ENCODE results near the gene TATDN3. TPM values are rescaled to one million over a fixed set of nuclear protein-coding genes. Genes with fewer than 3 reads are reported as not detected.
"Not testable (repeated sequence)": the region's sequence is repeated elsewhere in the genome, so short reads cannot be mapped to it uniquely, and the experiment has no call there.

Gene TATDN3
- total RNA-seq, 1 donor from 2014 or later: 12.7 TPM

- DNase-seq (ENCODE audit: low read depth, low spot score): no peak
Observed at GRCh38 chr1:212775241-212775640, 16.5 kb upstream of the TATDN3 start.

DNA sequence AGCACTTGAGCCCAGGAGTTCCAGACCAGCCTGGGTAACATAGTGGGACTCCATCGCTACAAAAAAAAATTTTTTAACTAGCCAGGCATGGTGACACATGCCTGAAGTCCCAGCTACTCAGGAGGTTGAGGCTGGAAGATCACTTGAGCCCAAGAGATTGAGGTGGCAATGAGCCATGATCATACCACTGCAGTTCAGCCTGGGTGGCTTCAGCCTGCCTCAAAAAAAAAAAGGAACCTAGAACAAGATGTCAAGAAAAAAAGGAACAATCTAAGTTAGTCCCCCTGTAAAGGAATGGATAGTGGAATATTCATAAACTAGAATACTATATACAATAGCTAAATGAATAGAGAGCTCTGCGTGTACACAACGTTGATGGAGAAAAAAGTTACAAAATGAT is 14.5 kb upstream of the TATDN3 start:
- no peak for DNase-seq (ENCODE audit: low read depth, low spot score)

- not testable (repeated sequence) for DNase-seq (ENCODE audit: low read depth, low spot score)
Observed at GRCh38 chr1:212779086-212779485, 12.6 kb upstream of the TATDN3 start.

DNA sequence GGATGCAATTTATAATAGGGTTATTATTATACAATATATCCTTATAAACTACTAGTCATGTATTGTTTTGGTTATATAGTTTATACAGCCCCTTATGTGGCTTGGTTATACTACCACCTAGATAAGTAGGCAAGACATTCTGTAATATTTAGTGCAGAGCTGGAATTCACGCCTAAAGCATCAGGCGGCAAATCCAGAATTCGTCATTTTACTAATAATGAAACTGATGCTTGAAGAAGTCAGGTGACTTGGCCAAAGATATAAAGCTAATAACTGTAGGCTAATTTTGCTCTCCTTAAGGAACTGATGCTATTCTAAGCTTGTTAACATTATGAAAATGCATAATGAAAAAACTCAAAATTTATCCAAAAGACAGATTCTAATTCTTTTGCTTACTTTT is 10.9 kb upstream of the TATDN3 start:
- DNase-seq (ENCODE audit: low read depth, low spot score): no peak

DNA sequence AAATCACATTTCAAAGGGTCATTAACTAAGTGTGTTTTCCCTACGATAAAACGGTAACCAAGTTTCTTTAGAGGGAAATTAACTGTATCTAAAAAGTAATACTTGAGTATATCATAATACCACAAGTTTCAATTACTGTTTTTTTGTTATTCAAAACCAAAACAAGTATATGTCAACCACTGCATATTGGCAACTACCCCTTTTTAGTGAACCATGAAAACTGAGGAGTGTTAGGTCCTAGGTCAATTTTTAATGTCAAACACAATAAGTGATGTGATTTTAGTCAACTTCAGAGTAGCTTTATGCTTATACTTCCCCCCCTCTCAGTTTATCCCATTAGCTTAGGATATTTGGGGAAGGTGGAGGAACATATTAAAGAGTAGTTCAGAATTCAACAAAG is 10.5 kb upstream of the TATDN3 start:
- DNase-seq (ENCODE audit: low read depth, low spot score): no peak

GRCh38 chr1:212782422-212783154 is 9.1 kb upstream of the TATDN3 start:
- DNase-seq (ENCODE audit: low read depth, low spot score): peak; percentile 51

GRCh38 chr1:212783976-212784375 is 7.7 kb upstream of the TATDN3 start:
- DNase-seq (ENCODE audit: low read depth, low spot score): no peak

- DNase-seq (ENCODE audit: low read depth, low spot score): no peak
Observed at GRCh38 chr1:212785871-212786270, 5.8 kb upstream of the TATDN3 start.

DNA sequence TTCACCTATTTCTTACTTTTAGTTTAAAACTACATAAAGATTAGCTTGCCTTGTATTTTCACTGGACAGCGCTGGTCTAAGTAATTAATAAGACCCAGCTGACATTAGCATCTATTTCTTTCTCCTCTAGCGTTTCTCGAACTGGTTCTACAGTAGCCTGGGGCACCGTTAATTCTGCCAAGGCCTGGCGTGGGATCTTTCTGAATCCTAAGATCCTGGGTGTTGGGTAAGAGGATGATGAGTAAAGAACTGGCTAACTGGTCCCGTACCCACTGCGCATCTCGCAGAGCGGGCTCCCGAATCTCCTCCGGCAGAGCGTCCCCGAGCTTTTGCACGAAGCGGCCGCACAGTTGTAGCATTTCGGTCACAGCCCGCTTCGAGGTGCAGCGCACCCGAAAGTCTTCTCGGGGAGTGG is 426 bp upstream of the TATDN3 start:
- DNase-seq (ENCODE audit: low read depth, low spot score): no peak

DNA sequence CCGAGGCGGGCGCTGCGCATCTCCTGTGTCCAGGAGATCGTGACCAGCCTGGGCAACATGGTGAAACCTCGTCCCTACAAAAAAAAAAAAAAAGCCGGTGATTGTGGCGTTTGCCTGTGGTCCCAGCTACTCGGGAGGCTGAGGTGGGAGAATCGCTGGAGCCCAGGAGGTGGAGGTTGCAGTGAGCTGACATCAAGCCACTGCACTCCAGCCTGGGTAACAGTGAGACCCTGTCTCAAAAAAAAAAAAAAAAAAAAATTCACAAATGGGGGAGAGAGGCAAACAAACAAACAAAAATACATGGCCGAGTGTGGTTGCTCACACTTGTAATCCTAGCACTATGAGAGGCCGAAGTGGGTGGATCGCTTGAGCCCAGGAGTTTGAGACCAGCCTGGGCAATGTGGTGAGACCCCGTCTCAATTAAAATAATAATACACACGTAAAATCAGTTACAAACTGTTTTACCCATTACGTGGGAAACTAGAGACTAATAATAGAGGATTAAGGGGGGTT is 758 bp downstream of the TATDN3 start:
- no peak for DNase-seq (ENCODE audit: low read depth, low spot score)

GRCh38 chr1:212794561-212795014 is 2.9 kb downstream of the TATDN3 start:
- DNase-seq (ENCODE audit: low read depth, low spot score): no peak

DNA sequence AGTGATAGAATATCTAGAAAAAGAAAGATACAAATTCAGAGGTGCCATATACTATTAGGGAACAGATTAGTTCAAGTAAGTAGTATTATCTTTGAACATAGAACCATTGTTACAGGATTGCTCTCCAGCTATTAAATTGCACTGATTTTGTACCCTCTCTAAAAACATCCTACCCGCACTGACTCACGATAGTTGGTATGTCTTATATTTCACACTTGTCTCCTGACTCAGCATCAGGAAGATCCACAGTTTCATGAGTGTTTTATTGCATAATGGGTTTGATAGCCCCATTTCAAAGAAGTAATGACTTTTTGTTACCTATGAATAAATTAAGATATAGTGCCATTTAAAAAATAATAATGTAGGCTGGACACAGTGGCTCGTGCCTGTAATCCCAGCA is 6.0 kb downstream of the TATDN3 start:
- DNase-seq (ENCODE audit: low read depth, low spot score): no peak

- no peak for DNase-seq (ENCODE audit: low read depth, low spot score)
Observed at GRCh38 chr1:212805767-212806166, 14.1 kb downstream of the TATDN3 start.

GRCh38 chr1:212814537-212815334 is 23.0 kb downstream of the TATDN3 start:
- no peak for DNase-seq (ENCODE audit: low read depth, low spot score)

DNA sequence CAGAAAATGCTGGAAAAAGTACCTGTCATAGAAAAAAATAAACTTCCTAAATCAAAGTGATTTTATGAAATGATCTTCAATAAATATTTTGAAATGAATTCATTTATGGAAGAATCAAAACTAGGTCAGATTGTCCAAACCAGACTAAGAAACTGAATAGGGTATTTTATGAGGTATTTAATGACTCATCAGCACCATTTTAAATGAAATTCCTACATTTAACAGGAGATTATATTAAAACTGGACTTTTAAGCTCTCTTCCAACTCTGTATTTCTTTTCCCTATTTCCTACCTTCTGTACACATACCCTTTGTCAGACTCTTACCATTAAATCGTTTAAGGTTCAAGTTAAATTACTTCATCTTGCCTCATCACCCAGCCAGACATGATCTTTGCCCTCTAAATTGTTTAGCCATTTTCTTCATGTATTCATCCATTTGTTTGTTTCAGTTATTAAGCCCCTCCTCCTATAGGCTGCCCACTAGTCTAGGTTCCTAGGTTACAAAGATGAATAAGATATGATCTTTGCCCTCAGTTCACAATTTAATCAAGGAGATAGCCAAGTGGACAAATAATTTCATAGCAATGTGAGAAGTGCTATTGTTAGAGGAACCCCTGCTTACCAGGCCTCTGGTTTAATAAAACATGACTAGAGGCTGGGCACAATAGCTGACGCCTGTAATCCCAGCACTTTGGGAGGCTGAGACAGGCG is 25.0 kb downstream of the TATDN3 start:
- no peak for DNase-seq (ENCODE audit: low read depth, low spot score)

GRCh38 chr1:212819726-212820125 is 28.0 kb downstream of the TATDN3 start:
- peak; percentile 30 for DNase-seq (ENCODE audit: low read depth, low spot score)

GRCh38 chr1:212820969-212821368 is 29.3 kb downstream of the TATDN3 start:
- no peak for DNase-seq (ENCODE audit: low read depth, low spot score)

- DNase-seq (ENCODE audit: low read depth, low spot score): no peak
Observed at GRCh38 chr1:212822956-212823355, 31.3 kb downstream of the TATDN3 start.

DNA sequence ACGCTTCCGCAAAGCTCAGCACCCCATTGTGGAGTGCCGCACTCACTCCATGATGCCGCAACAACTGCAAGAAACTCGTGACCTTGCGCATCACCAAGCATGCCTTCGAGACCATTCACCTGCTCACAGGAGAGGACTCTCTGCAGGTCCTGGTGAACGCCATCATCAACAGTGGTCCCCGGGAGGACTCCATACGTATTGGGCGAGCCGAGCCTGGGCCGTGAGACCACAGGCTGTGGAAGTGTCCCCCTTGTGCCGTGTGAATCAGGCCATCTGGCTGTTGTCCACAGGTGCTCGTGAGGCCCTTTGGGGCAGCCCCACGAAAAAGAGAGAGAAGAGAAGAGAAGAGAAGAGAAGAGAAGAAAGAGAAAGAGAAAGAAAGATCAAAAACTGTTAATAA is 32.5 kb downstream of the TATDN3 start:
- DNase-seq (ENCODE audit: low read depth, low spot score): no peak

- no peak for DNase-seq (ENCODE audit: low read depth, low spot score)
Observed at GRCh38 chr1:212825798-212826452, 34.2 kb downstream of the TATDN3 start.

DNA sequence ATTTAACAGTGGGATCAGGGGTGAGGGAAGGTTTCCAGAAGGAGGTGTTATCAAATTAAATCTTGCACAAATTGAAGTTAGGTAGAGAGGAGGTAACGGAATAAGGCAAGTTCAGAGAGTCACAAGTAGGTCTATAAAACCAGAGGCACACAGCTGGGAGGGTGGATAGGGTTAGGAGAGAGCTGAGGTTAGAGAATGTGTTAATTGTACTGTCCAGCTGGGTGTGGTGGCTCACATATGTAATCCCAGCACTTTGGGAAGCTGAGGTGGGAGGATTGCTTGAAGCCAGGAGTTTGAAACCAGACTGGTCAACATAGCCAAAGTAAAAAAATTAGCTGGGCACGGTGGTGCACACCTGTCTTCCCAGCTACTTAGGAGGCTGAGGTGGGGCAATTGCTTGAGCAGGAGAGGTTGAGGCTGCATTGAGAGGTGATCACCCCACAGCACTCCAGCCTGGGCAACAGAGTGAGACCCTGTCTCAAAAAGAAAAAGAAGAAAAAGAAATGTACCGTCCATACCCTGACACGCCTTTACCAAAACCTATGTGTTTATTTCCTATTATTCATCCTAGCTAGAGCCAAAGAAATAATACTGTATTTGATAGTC is 35.6 kb downstream of the TATDN3 start:
- no peak for DNase-seq (ENCODE audit: low read depth, low spot score)

Measured in pulmonary artery endothelial cell (primary cell).